H1 (cell line): Measurements from ENCODE around the gene TUBGCP2. TPM values are rescaled to one million over a fixed set of nuclear protein-coding genes. Genes with fewer than 3 reads are reported as not detected.

Experiments used
- CTCF ChIA-PET: fragments of 300-600 bp; sonication (Branson Sonifier 250); formaldehyde crosslinking; loops from one replicate; lab custom pipeline; 2021; ENCODE audit not compliant: partially characterized antibody; lab: Charles Lee
- POLR2A ChIA-PET: fragments of 300-600 bp; sonication (Branson Sonifier 250); formaldehyde crosslinking; loops from one replicate; lab custom pipeline; 2021; ENCODE audit warnings: inconsistent platforms; ENCODE audit not compliant: partially characterized antibody; lab: Charles Lee
- DNase-seq, 2 experiments: peaks; one replicate each; pipeline versions ENCODE4 v3.0.0 to v3.0.0-alpha.2; 2010 to 2022; ENCODE audit warnings: low spot score in 2 of 2, low read depth in 1 of 2, mixed read lengths in 1 of 2
- FAIRE-seq: peaks from 2 replicates; lab custom pipeline; 2011; peaks lifted over from hg19 to GRCh38; lab: Jason Lieb, UNC
- H2AFZ ChIP-seq: 2 replicates; pipeline ENCODE4 v1.8.1; 2012; ENCODE audit warnings: low read length, inconsistent platforms
- H2AK5ac ChIP-seq: 2 replicates; pipeline ENCODE4 v1.6.1; 2013; ENCODE audit warnings: low read depth, low read length
- H2BK120ac ChIP-seq: replicated peaks from 2 replicates; pipeline ENCODE3; 2013; ENCODE audit warnings: low read depth, low read length, inconsistent platforms
- H2BK12ac ChIP-seq: 2 replicates; pipeline ENCODE4 v1.6.1; 2013; ENCODE audit warnings: low read depth, low read length
- H2BK15ac ChIP-seq: 2 replicates; pipeline ENCODE4 v1.6.1; 2013; ENCODE audit warnings: low read length
- H2BK20ac ChIP-seq: 2 replicates; pipeline ENCODE4 v1.6.1; 2013; ENCODE audit warnings: low read length
- H2BK5ac ChIP-seq: 2 replicates; pipeline ENCODE4 v1.6.1; 2013; ENCODE audit warnings: low read depth, low read length
- H3K14ac ChIP-seq: 2 replicates; pipeline ENCODE4 v1.6.1; 2013; ENCODE audit warnings: inconsistent platforms; ENCODE audit not compliant: insufficient read length
- H3K18ac ChIP-seq: 2 replicates; pipeline ENCODE4 v1.6.1; 2013; ENCODE audit warnings: low read length; ENCODE audit errors: extremely low read depth
- H3K23ac ChIP-seq: 2 replicates; pipeline ENCODE4 v1.6.1; 2013; ENCODE audit warnings: inconsistent platforms; ENCODE audit not compliant: insufficient read length
- H3K23me2 ChIP-seq: 2 replicates; pipeline ENCODE4 v1.6.1; 2013; ENCODE audit warnings: low read depth, low read length
- H3K27ac ChIP-seq: 2 replicates; pipeline ENCODE4 v1.6.1; 2011; ENCODE audit warnings: low read depth, low read length, inconsistent platforms
- H3K27me3 ChIP-seq, 4 experiments: replicated peaks in 1 of 4; 1 replicate in 1 of 4; 2 replicates in 3 of 4; pipeline versions ENCODE4 v1.6.1 to v1.8.1; 2011 to 2013; ENCODE audit warnings: low read length in 3 of 4, mild to moderate bottlenecking in 3 of 4, inconsistent platforms in 2 of 4, mixed read lengths in 2 of 4, moderate library complexity in 1 of 4; ENCODE audit not compliant: control insufficient read depth in 3 of 4, insufficient read depth in 3 of 4; ENCODE audit errors: extremely low read depth in 1 of 4
- H3K36me3 ChIP-seq, 4 experiments: 2 replicates each; pipeline versions ENCODE4 v1.6.1 to v1.8.1; 2011 to 2013; ENCODE audit warnings: mild to moderate bottlenecking in 4 of 4, low read length in 3 of 4, moderate library complexity in 2 of 4, control low read depth in 1 of 4, inconsistent platforms in 1 of 4; ENCODE audit not compliant: insufficient read depth in 4 of 4, control insufficient read depth in 2 of 4
- H3K4ac ChIP-seq: replicated peaks from 2 replicates; pipeline ENCODE3; 2013; ENCODE audit warnings: low read length, low read depth, mixed read lengths, inconsistent platforms; ENCODE audit not compliant: insufficient read length
- H3K4me1 ChIP-seq, 4 experiments: replicated peaks in 1 of 4; 1 replicate in 1 of 4; 2 replicates in 3 of 4; pipeline versions ENCODE4 v1.6.1 to v1.8.1; 2011 to 2013; ENCODE audit warnings: low read length in 3 of 4, inconsistent platforms in 2 of 4, mixed read lengths in 1 of 4; ENCODE audit not compliant: insufficient read depth in 4 of 4, control insufficient read depth in 3 of 4
- H3K4me2 ChIP-seq, 2 experiments: 2 replicates each; pipeline versions ENCODE4 v1.6.1 to v1.8.1; 2011 to 2013; ENCODE audit warnings: low read depth in 2 of 2, low read length in 2 of 2, control low read depth in 1 of 2, inconsistent platforms in 1 of 2, mild to moderate bottlenecking in 1 of 2; ENCODE audit not compliant: insufficient read depth in 1 of 2
- H3K4me3 ChIP-seq, 4 experiments: fragments of 200-600, 300-600 bp in 1 of 4; sonication (generic), shearing (Covaris generic), sonication (Bioruptor Twin) in 1 of 4; 2 replicates each; pipeline versions ENCODE4 v1.5.1 to v1.8.1; 2011 to 2016; ENCODE audit warnings: low read length in 4 of 4, low read depth in 3 of 4, control low read depth in 2 of 4, inconsistent platforms in 2 of 4, mild to moderate bottlenecking in 2 of 4, mixed read lengths in 1 of 4, moderate library complexity in 1 of 4; ENCODE audit not compliant: insufficient read depth in 2 of 4; ENCODE audit errors: extremely low read depth in 1 of 4
- H3K56ac ChIP-seq: replicated peaks from 2 replicates; pipeline ENCODE3; 2013; ENCODE audit warnings: low read depth, mild to moderate bottlenecking, mixed read lengths, low read length, inconsistent platforms; ENCODE audit not compliant: insufficient read length
- H3K79me1 ChIP-seq: 2 replicates; pipeline ENCODE4 v1.6.1; 2013; ENCODE audit warnings: low read depth, low read length, control low read depth
- H3K79me2 ChIP-seq, 2 experiments: 2 replicates each; pipeline versions ENCODE4 v1.6.1 to v1.8.1; 2012 to 2013; ENCODE audit warnings: low read length in 2 of 2, mild to moderate bottlenecking in 2 of 2, inconsistent platforms in 1 of 2; ENCODE audit not compliant: insufficient read depth in 2 of 2, control insufficient read depth in 1 of 2
- H3K9ac ChIP-seq, 4 experiments: replicated peaks in 1 of 4; 1 replicate in 1 of 4; 2 replicates in 3 of 4; pipeline versions ENCODE4 v1.6.1 to v1.8.1; 2011 to 2013; ENCODE audit warnings: low read depth in 3 of 4, low read length in 3 of 4, control low read depth in 2 of 4, mild to moderate bottlenecking in 2 of 4, moderate library complexity in 2 of 4, inconsistent platforms in 1 of 4; ENCODE audit errors: extremely low read depth in 1 of 4
- H3K9me3 ChIP-seq, 2 experiments: 2 replicates each; pipeline versions ENCODE4 v1.6.1 to v1.8.1; 2012 to 2013; ENCODE audit warnings: mild to moderate bottlenecking in 2 of 2, moderate library complexity in 2 of 2, control low read depth in 1 of 2, inconsistent platforms in 1 of 2, low read depth in 1 of 2, low read length in 1 of 2, mixed read lengths in 1 of 2; ENCODE audit not compliant: insufficient read depth in 2 of 2
- H4K20me1 ChIP-seq, 2 experiments: replicated peaks in 1 of 2; 2 replicates each; pipeline versions ENCODE3 to v1.8.1; 2011 to 2013; ENCODE audit warnings: inconsistent platforms in 2 of 2, low read length in 2 of 2, mild to moderate bottlenecking in 1 of 2; ENCODE audit not compliant: insufficient read depth in 2 of 2, control insufficient read depth in 1 of 2
- H4K5ac ChIP-seq: 2 replicates; pipeline ENCODE4 v1.6.1; 2013; ENCODE audit warnings: low read length, low read depth, mixed read lengths, inconsistent platforms; ENCODE audit not compliant: insufficient read length
- H4K8ac ChIP-seq: 2 replicates; pipeline ENCODE4 v1.8.0; 2013; ENCODE audit warnings: mild to moderate bottlenecking, moderate library complexity, low read length, inconsistent platforms; ENCODE audit not compliant: insufficient read depth; ENCODE audit errors: extremely low read depth
- H4K91ac ChIP-seq: replicated peaks from 2 replicates; pipeline ENCODE3; 2013; ENCODE audit warnings: low read length, mixed read lengths, inconsistent platforms; ENCODE audit not compliant: insufficient read length
- BRCA1 ChIP-seq: IDR thresholded peaks from 2 replicates; pipeline ENCODE4 v1.6.1; 2012; ENCODE audit warnings: low read depth, low read length, improper control_type of control experiment
- MAFK ChIP-seq: IDR thresholded peaks from 2 replicates; pipeline ENCODE4 v1.6.1; 2012; ENCODE audit warnings: low read depth, mild to moderate bottlenecking, improper control_type of control experiment, low read length
- RAD21 ChIP-seq, 2 experiments: IDR thresholded peaks in 1 of 2; conservative IDR thresholded peaks in 1 of 2; 2 replicates each; pipeline ENCODE4 v1.6.1; 2011; ENCODE audit warnings: low read depth in 2 of 2, low read length in 2 of 2, improper control_type of control experiment in 1 of 2, inconsistent platforms in 1 of 2, mild to moderate bottlenecking in 1 of 2, moderate library complexity in 1 of 2
- SUZ12 ChIP-seq: fragments of 200-600 bp; sonication (generic); IDR thresholded peaks from 2 replicates; pipeline ENCODE4 v1.6.1; 2012; ENCODE audit warnings: mild to moderate bottlenecking, inconsistent platforms, low read length, moderate library complexity, mixed read lengths
- TAF7 ChIP-seq: optimal IDR thresholded peaks from 2 replicates; pipeline ENCODE3; 2011; ENCODE audit warnings: low read depth, mild to moderate bottlenecking, inconsistent platforms, low read length, moderate library complexity, borderline replicate concordance
- TBP ChIP-seq: IDR thresholded peaks from 2 replicates; pipeline ENCODE4 v1.6.1; 2011; ENCODE audit warnings: low read depth, low read length, improper control_type of control experiment
- WGBS, 2 experiments: shearing (Covaris generic) in 1 of 2; methylation state at CpG; one replicate each; pipeline versions ENCODE4 v1.1.6 to v1.1.7; 2013 to 2015; ENCODE audit warnings: low lambda C conversion rate in 2 of 2, mixed read lengths in 2 of 2, inconsistent platforms in 1 of 2, low coverage in 1 of 2, missing lambda C conversion rate in 1 of 2; ENCODE audit not compliant: insufficient replicate concordance in 2 of 2, insufficient coverage in 1 of 2, insufficient read length in 1 of 2; ENCODE audit errors: extremely low coverage in 1 of 2, missing lambda C conversion rate in 1 of 2; 5-methylcytosine and 5-hydroxymethylcytosine counted together
- polyA plus RNA-seq, 7 experiments: library from polyadenylated mRNA; depleted of rRNA in 3 of 7; stranded (reverse) in 5 of 7; unstranded in 2 of 7; fragments of >200 nt in 5 of 7; fragments of 200-250 nt in 2 of 7; gene quantifications; 1 replicate in 5 of 7; 2 replicates in 1 of 7; 4 replicates in 1 of 7; pipeline versions ENCODE4 v1.2.1 to v1.2.3, GENCODE V29; 2011 to 2013; ENCODE audit warnings: missing spikeins in 2 of 7, mixed read lengths in 2 of 7
- total RNA-seq: library from RNA; stranded (reverse); fragmentation: NEBNext Ultra II Directional; extraction: Animal tissue kit (Norgen Biotek cat#: 25700); gene quantifications from 2 replicates; pipeline ENCODE4 v1.2.1, GENCODE V29; 2021
- TF ChIP-seq, protein P1 (sequence below): IDR thresholded peaks from 2 replicates; pipeline ENCODE4 v1.6.1; 2012; ENCODE audit warnings: low read length, inconsistent platforms
- TF ChIP-seq, protein P2 (sequence below): IDR thresholded peaks from 2 replicates; pipeline ENCODE4 v1.6.1; 2011; ENCODE audit warnings: low read length, improper control_type of control experiment

Gene TUBGCP2
- total and polyA plus RNA-seq, 2 of the 8 experiments (the other 6 are each of a cell fraction or from before 2014, with no cell fraction given): 34.9 to 51.9 TPM

DNA sequence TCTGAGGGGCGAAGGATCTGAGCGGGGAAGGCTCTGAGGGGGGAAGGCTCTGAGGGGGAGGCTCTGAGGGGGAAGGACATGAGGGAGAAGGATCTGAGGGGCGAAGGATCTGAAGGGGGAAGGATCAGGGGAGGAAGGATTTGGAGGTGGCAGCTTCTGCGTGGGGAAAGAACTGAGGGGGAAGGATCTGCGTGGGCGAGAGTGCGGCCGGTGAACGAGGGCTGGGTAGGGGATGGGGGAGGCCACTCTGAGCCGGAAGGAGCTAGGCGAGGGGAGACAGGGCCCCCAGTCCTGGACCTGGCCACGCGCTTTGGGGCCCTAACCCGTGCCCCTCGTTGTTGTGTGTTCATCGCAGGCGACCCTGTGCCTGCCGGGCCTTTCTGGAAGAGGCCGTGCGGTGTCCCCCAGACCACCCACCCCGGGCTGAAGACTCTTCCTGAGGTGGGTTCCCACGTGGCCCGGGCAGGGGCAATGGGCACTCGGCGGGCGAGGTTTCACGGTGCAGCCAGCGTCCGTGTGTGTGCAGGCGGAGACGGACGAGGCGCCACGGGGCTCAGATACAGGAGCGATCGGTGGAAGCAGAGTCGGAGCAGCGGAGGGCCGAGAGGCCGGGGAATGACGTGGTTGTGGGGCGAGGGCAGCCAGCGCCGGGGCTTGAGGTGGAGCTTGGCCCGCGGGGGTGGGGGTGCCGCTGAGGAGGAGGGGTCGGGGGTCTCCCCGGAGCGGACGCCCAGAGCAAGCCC, 26.0 kb upstream of the TUBGCP2 start:
- Histone ChIP-seq H3K23ac (no peak overlapping the region), H2BK120ac (no peak overlapping the region), H2BK20ac (no peak overlapping the region), H2BK12ac (no peak overlapping the region), H3K4me2 (peak overlapping the region; percentile 35 to 64), H4K5ac (no peak overlapping the region), H3K23me2 (peaks cover 32% of the 10 kb centered on the region; the same call in 1 of the 2 replicates), H3K79me1 (no peaks in the 10 kb centered on the region), H2AFZ (no peak overlapping the region), H3K27me3 (peaks cover 27 to 64% (median 57%) of the 10 kb centered on the region in 4 experiments), H4K8ac (peak overlapping the region; percentile 65; the same call in 1 of the 2 replicates), H3K4ac (no peak overlapping the region), H4K20me1 (peaks cover 0 to 18% of the 10 kb centered on the region in 2 experiments), H2BK5ac (no peak overlapping the region), H3K9ac (no peak overlapping the region; a peak in 1 of 7 replicates), H3K4me1 (peaks cover 0 to 18% (median 4%) of the 10 kb centered on the region in 4 experiments; a peak in 5 of 7 replicates), H2BK15ac (no peak overlapping the region), H3K36me3 (no peaks in the 10 kb centered on the region; a peak in 1 of 8 replicates), H4K91ac (no peak overlapping the region), H2AK5ac (no peak overlapping the region), H3K27ac (no peak overlapping the region), H3K18ac (0 out of 2 replicates have a peak overlapping the region, but pooled peaks have one; percentile 13), H3K79me2 (no peaks in the 10 kb centered on the region), H3K14ac (no peak overlapping the region), H3K56ac (no peak overlapping the region), H3K9me3 (peaks cover 0 to 12% of the 10 kb centered on the region in 2 experiments; a peak in 1 of 4 replicates), H3K4me3 (peak overlapping the region; percentile 7 to 58 (median 32); a peak in 6 of 8 replicates)
- WGBS, 2 experiments: 29% methylated on average over 33 of the region's 51 CpGs; no CpG with 5 or more reads in 1 of the 2 experiments
- DNase-seq (peak in 1 of 2 experiments; percentile 66), FAIRE-seq (no peak)
- ChIA-PET CTCF (interaction anchor here (0.9 kb wide), 1 partner anchor 27 kb away, joined by 3 read pairs; no protein-coding TSS in a partner anchor), POLR2A (interaction anchor here (0.6 to 2.2 kb wide), 3 partner anchors 9 to 27 kb away, joined by 3 to 8 read pairs (median 4); no protein-coding TSS in a partner anchor)
- TF ChIP-seq TBP (no peak), MAFK (no peak), BRCA1 (no peak), RAD21 (IDR thresholded peaks at IDR 0.05 in 1 of 2, conservative IDR thresholded peaks at IDR 0.05 in 1 of 2; ENCODE audit: low read depth in 2 of 2, low read length in 2 of 2) (no peak), SUZ12 (peak; percentile 68), TAF7 (no peak)
- TF ChIP-seq, protein P1, sequence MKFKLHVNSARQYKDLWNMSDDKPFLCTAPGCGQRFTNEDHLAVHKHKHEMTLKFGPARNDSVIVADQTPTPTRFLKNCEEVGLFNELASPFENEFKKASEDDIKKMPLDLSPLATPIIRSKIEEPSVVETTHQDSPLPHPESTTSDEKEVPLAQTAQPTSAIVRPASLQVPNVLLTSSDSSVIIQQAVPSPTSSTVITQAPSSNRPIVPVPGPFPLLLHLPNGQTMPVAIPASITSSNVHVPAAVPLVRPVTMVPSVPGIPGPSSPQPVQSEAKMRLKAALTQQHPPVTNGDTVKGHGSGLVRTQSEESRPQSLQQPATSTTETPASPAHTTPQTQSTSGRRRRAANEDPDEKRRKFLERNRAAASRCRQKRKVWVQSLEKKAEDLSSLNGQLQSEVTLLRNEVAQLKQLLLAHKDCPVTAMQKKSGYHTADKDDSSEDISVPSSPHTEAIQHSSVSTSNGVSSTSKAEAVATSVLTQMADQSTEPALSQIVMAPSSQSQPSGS: no peak
- TF ChIP-seq, protein P2, sequence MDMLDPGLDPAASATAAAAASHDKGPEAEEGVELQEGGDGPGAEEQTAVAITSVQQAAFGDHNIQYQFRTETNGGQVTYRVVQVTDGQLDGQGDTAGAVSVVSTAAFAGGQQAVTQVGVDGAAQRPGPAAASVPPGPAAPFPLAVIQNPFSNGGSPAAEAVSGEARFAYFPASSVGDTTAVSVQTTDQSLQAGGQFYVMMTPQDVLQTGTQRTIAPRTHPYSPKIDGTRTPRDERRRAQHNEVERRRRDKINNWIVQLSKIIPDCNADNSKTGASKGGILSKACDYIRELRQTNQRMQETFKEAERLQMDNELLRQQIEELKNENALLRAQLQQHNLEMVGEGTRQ: no peak
